Common myeloid progenitor, CD34-positive (primary cell): ENCODE results near the gene ETS1.

ENCODE experiments used
- CTCF ChIA-PET: fragments of 350-600 bp; sonication (Branson Sonifier 250); formaldehyde crosslinking; loops from one replicate; lab custom pipeline; 2021; ENCODE audit warnings: antibody characterized with exemption; lab: Charles Lee
- POLR2A ChIA-PET: fragments of 350-600 bp; sonication (Branson Sonifier 250); formaldehyde crosslinking; loops from one replicate; lab custom pipeline; 2021; ENCODE audit warnings: antibody characterized with exemption; lab: Charles Lee
- DNase-seq, 3 donors: peaks; one replicate each; pipeline versions ENCODE4 v3.0.0 to v3.0.0-alpha.2; 2013
- H3K27ac ChIP-seq, 2 experiments: 1 replicate in 1 of 2; 2 replicates in 1 of 2; pipeline ENCODE4 v1.7.0; 2013; ENCODE audit warnings: inconsistent platforms in 2 of 2, low read length in 2 of 2, mild to moderate bottlenecking in 2 of 2, low read depth in 1 of 2, moderate library complexity in 1 of 2; ENCODE audit not compliant: severe bottlenecking in 2 of 2, insufficient read depth in 1 of 2, poor library complexity in 1 of 2
- H3K27me3 ChIP-seq, 5 experiments: replicated peaks in 2 of 5; 1 replicate in 3 of 5; 2 replicates in 2 of 5; pipeline versions ENCODE4 v1.6.1 to v1.7.0; 2013; ENCODE audit warnings: low read length in 4 of 5, mild to moderate bottlenecking in 2 of 5, moderate library complexity in 2 of 5, inconsistent platforms in 1 of 5; ENCODE audit not compliant: insufficient read depth in 5 of 5, control insufficient read depth in 4 of 5
- H3K36me3 ChIP-seq, 4 experiments: 1 replicate in 2 of 4; 2 replicates in 2 of 4; pipeline versions ENCODE4 v1.6.1 to v1.7.0; 2013; ENCODE audit warnings: low read length in 3 of 4, control low read depth in 1 of 4, mild to moderate bottlenecking in 1 of 4; ENCODE audit not compliant: control insufficient read depth in 4 of 4, insufficient read depth in 4 of 4
- H3K4me1 ChIP-seq, 4 experiments: 1 replicate in 3 of 4; 2 replicates in 1 of 4; pipeline versions ENCODE4 v1.6.1 to v1.7.1; 2013; ENCODE audit warnings: low read length in 3 of 4, mild to moderate bottlenecking in 3 of 4, control low read depth in 1 of 4, inconsistent platforms in 1 of 4, moderate library complexity in 1 of 4; ENCODE audit not compliant: control insufficient read depth in 4 of 4, insufficient read depth in 4 of 4; ENCODE audit errors: control extremely low read depth in 1 of 4
- H3K4me3 ChIP-seq, 7 experiments: 1 replicate in 4 of 7; 2 replicates in 3 of 7; pipeline versions ENCODE4 v1.5.1 to v1.7.0; 2013; ENCODE audit warnings: mild to moderate bottlenecking in 7 of 7, low read length in 6 of 7, moderate library complexity in 6 of 7, inconsistent platforms in 2 of 7, low read depth in 2 of 7, control low read depth in 1 of 7; ENCODE audit not compliant: insufficient read depth in 4 of 7, control insufficient read depth in 1 of 7; ENCODE audit errors: extremely low read depth in 1 of 7
- H3K9me3 ChIP-seq, 5 experiments: 1 replicate in 4 of 5; 2 replicates in 1 of 5; pipeline versions ENCODE4 v1.6.1 to v1.7.1; 2013; ENCODE audit warnings: low read length in 4 of 5, mild to moderate bottlenecking in 2 of 5, inconsistent platforms in 1 of 5, low read depth in 1 of 5, moderate library complexity in 1 of 5; ENCODE audit not compliant: control insufficient read depth in 4 of 5, insufficient read depth in 2 of 5; ENCODE audit errors: control extremely low read depth in 1 of 5
- WGBS: methylation state at CpG from one replicate; pipeline ENCODE4 v1.1.5; 2013; ENCODE audit not compliant: insufficient coverage; 5-methylcytosine and 5-hydroxymethylcytosine counted together

The ETS1 gene

GRCh38 chr11:128553662-128554362 is 33.5 kb downstream of the ETS1 start:
- Histone ChIP-seq H3K36me3 (no peaks in the 10 kb centered on the region), H3K9me3 (no peaks in the 10 kb centered on the region), H3K4me1 (peaks cover 27 to 46% (median 36%) of the 10 kb centered on the region in 4 experiments), H3K27ac (no peak overlapping the region), H3K27me3 (no peaks in the 10 kb centered on the region), H3K4me3 (peak overlapping the region in 1 of 7 experiments; percentile 25)
- 32% methylated on average over 6 of the region's 10 CpGs for WGBS
- ChIA-PET CTCF (interaction anchor here (0.6 to 2.4 kb wide), 16 partner anchors 9 to 352 kb away, joined by 3 to 11 read pairs (median 4); no protein-coding TSS in a partner anchor), POLR2A (interaction anchor here (0.6 to 0.9 kb wide), 2 partner anchors 10 to 17 kb away, joined by 3 read pairs; no protein-coding TSS in a partner anchor)
- peak in 1 of 3 donors; percentile 25 for DNase-seq

- H3K27ac ChIP-seq, result no peak overlapping the region
- 98% methylated on average over 11 of the region's 14 CpGs for WGBS
Observed at GRCh38 chr11:128552783-128553661, 34.3 kb downstream of the ETS1 start.

GRCh38 chr11:128551611-128552335 is 35.6 kb downstream of the ETS1 start:
- Histone ChIP-seq H3K9me3 (no peaks in the 10 kb centered on the region), H3K27ac (no peak overlapping the region), H3K4me1 (peaks cover 30 to 63% (median 51%) of the 10 kb centered on the region in 4 experiments), H3K36me3 (no peaks in the 10 kb centered on the region), H3K4me3 (no peak overlapping the region), H3K27me3 (no peaks in the 10 kb centered on the region)
- ChIA-PET CTCF (interaction anchor here (1.6 kb wide), 1 partner anchor 79 kb away, joined by 4 read pairs; no protein-coding TSS in a partner anchor), POLR2A (no interaction called here)
- WGBS, result 96% methylated on average over 5 of the region's 9 CpGs
- no peak for DNase-seq

More at GRCh38 chr11:128552783-128553661, 34.3 kb downstream of the ETS1 start:
- ChIA-PET CTCF (interaction anchor here (0.7 to 2.4 kb wide), 10 partner anchors 9 to 351 kb away, joined by 3 to 11 read pairs (median 4); no protein-coding TSS in a partner anchor), POLR2A (interaction anchor here (0.9 kb wide), 1 partner anchor 11 kb away, joined by 3 read pairs; no protein-coding TSS in a partner anchor)
- H3K4me3 ChIP-seq, result no peak overlapping the region
- H3K27me3 ChIP-seq, result no peaks in the 10 kb centered on the region
- H3K36me3 ChIP-seq, result no peaks in the 10 kb centered on the region
- no peaks in the 10 kb centered on the region for H3K9me3 ChIP-seq
- peak in 2 of 3 donors; percentile 61 to 67 for DNase-seq
- H3K4me1 ChIP-seq, result peaks cover 29 to 52% (median 43%) of the 10 kb centered on the region in 4 experiments

- Histone ChIP-seq H3K27ac (no peak overlapping the region), H3K36me3 (no peaks in the 10 kb centered on the region), H3K4me1 (peaks cover 30 to 65% (median 52%) of the 10 kb centered on the region in 4 experiments), H3K4me3 (no peak overlapping the region), H3K27me3 (no peaks in the 10 kb centered on the region), H3K9me3 (no peaks in the 10 kb centered on the region)
- POLR2A ChIA-PET, result no interaction called here
- CTCF ChIA-PET, result interaction anchor here (1.6 kb wide), 2 partner anchors 77 to 80 kb away, joined by 4 to 5 read pairs; no protein-coding TSS in a partner anchor
- WGBS, result 100% methylated on average over 2 of the region's 4 CpGs
- DNase-seq, result no peak
Observed at GRCh38 chr11:128551058-128551457, 36.3 kb downstream of the ETS1 start.

- H3K9me3 ChIP-seq, result no peaks in the 10 kb centered on the region
- no peak overlapping the region for H3K4me3 ChIP-seq
- H3K4me1 ChIP-seq, result peaks cover 30 to 65% (median 52%) of the 10 kb centered on the region in 4 experiments
- ChIA-PET POLR2A (no interaction called here), CTCF (interaction anchor here (0.8 to 1.6 kb wide), 5 partner anchors 11 to 132 kb away, joined by 3 to 5 read pairs (median 3); no protein-coding TSS in a partner anchor)
- no peaks in the 10 kb centered on the region for H3K27me3 ChIP-seq
- no peaks in the 10 kb centered on the region for H3K36me3 ChIP-seq
- no peak overlapping the region for H3K27ac ChIP-seq
- no peak for DNase-seq
- 94% methylated on average over 4 of the region's 4 CpGs for WGBS
Observed at GRCh38 chr11:128550261-128550821, 37.0 kb downstream of the ETS1 start.

- H3K36me3 ChIP-seq, result no peaks in the 10 kb centered on the region
Observed at GRCh38 chr11:128549256-128549944, 38.0 kb downstream of the ETS1 start.

More at GRCh38 chr11:128549256-128549944, 38.0 kb downstream of the ETS1 start:
- peaks cover 30 to 71% (median 55%) of the 10 kb centered on the region in 4 experiments for H3K4me1 ChIP-seq
- H3K4me3 ChIP-seq, result peak overlapping the region in 4 of 7 experiments; percentile 50 to 71 (median 56)
- CTCF ChIA-PET, result interaction anchor here (0.9 to 1.6 kb wide), 7 partner anchors 12 to 260 kb away, joined by 3 to 5 read pairs (median 3); no protein-coding TSS in a partner anchor
- H3K27ac ChIP-seq, result peak overlapping the region in 1 of 2 experiments; percentile 21
- 31% methylated on average over 22 of the region's 37 CpGs for WGBS
- POLR2A ChIA-PET, result interaction anchor here (1.0 kb wide), 1 partner anchor 24 kb away, joined by 6 read pairs; no protein-coding TSS in a partner anchor
- no peak for DNase-seq
- no peaks in the 10 kb centered on the region for H3K9me3 ChIP-seq
- H3K27me3 ChIP-seq, result no peaks in the 10 kb centered on the region
